Fibroblast of skin of left biceps (primary cell): ENCODE measurements around the gene LRP1.

ENCODE experiments used
- DNase-seq, 2 experiments: peaks; one replicate each; pipeline ENCODE4 v3.0.0-alpha.2; 2013; ENCODE audit warnings: low read depth in 2 of 2

LRP1 gene

GRCh38 chr12:57094208-57095160 is 33.8 kb upstream of the LRP1 start:
- no peak for DNase-seq

GRCh38 chr12:57095440-57095839 is 32.8 kb upstream of the LRP1 start:
- no peak for DNase-seq

GRCh38 chr12:57096099-57096572 is 32.1 kb upstream of the LRP1 start:
- no peak for DNase-seq

GRCh38 chr12:57096748-57097553 is 31.3 kb upstream of the LRP1 start:
- DNase-seq, result no peak

DNA sequence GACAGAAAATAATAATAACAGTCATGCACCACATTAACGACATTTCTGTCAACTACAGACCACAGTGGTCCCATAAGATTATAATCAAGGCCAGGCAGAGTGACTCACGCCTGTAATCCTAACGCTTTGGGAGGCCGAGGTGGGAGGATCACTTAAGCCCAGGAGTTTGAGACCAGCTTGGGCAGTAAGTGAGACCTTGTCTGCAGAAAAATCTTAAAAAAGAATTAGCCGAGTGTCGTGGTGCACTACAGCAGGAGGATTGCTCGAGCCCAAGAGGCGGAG is 30.8 kb upstream of the LRP1 start:
- DNase-seq, result no peak

DNA sequence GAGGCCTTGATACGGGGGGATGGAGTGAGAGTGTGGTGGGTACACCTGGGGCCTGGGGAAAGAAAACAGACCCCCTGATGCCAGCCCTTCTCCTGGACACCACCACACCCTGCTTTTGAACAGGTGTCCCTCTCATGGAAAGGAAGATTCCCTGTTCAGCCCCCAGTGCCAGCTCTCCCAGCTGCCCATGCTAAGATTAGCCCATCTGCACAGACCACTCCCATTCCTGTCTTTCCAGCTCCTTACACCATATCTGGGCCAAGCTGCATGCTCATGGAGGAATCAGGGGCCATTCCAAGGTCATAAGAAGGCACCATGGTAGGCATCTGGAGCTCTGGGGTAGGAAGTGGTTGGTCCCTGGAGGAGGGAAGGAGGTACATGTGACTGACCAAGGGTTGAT is 29.7 kb upstream of the LRP1 start:
- no peak for DNase-seq

GRCh38 chr12:57099047-57099714 is 29.1 kb upstream of the LRP1 start:
- DNase-seq, result no peak

GRCh38 chr12:57099766-57100165 is 28.5 kb upstream of the LRP1 start:
- no peak for DNase-seq

DNA sequence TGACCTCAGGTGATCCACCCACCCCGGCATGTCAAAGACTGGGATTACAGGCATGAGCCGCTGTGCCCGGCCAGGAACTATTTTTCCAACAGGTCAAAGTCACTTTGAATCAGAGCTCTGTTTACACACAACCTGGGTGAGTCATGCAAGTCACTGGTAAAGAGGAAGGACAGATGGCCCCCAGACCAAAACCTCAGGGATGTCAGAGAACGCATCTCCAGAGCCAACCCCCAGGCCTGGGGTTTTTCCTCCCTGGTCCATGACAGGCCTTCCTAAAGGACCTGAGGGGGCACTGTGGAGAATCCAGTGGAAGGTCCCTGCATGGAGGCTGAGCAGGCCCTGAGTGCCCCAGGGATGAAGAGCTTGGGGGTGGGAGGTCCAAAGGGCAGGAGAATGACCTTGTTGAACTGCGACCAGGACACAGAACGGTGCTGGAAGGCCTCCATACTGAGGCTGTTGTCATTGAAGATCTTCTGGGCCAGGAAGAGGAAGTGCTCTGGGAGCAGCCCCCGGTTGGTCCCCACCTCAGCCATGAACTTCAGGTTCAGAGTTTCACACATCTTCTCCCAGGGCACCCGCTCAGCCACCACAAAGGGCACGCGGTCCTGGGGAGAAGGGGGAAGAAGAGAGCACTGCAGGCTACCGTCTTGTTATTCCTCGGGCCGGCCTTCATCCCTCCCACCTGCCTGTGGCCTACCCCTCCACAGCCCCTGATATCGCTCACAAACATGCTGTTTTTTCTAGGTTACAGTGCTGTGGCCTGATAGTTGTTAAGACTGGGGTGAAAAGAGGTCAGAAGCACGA is 26.2 kb upstream of the LRP1 start:
- DNase-seq, result no peak

DNA sequence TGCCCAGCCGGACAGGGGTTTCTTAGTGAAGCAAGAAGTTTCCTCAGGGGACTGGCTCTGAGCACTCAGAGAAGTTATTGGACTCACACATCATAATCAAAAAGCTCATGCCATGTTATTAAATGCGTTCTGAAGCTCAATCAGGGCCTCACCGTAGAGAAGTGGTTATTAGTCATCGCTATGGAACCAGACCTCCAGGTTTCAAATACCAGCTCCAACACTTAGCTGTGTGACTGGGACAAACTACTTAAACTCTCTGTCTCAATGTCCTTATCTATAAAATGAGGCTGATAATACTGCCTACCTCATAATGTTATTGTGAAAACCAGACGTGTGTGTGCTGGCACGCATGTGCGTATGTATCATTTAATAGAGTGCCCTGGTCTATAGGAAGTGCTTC is 24.4 kb upstream of the LRP1 start:
- no peak for DNase-seq

DNA sequence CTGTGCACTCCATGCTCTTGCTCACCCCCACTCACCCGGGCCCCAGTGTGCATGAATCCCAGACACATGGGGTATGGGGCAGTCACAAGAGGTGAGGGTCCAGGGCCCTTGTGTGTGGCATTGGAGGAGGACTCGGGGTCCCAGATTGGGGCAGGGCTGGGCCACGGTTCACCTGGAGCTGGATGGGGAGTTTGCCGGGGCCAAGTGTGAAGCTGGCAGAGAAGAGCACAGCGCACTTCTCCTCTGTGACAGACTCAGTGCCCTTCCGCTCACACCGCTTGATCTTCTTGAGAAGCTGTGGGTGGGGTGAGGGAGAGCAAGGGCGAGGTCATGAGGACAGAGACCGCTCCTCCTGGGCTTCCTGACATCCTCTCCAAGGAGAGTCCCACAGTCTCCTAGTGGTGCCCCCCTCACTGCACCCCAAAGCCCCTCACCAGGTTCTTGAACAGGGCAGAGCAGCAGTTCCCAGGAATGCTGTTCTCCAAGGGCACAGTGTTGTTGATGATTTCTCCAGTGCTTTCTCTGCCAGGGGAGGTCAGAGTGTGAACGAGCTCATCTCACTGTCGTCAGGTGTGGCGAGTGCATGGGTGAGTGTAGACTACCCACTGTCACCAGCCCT is 23.9 kb upstream of the LRP1 start:
- no peak for DNase-seq

- no peak for DNase-seq
These were observed 23.1 kb upstream of the LRP1 start for GRCh38 chr12:57105011-57105753.

DNA sequence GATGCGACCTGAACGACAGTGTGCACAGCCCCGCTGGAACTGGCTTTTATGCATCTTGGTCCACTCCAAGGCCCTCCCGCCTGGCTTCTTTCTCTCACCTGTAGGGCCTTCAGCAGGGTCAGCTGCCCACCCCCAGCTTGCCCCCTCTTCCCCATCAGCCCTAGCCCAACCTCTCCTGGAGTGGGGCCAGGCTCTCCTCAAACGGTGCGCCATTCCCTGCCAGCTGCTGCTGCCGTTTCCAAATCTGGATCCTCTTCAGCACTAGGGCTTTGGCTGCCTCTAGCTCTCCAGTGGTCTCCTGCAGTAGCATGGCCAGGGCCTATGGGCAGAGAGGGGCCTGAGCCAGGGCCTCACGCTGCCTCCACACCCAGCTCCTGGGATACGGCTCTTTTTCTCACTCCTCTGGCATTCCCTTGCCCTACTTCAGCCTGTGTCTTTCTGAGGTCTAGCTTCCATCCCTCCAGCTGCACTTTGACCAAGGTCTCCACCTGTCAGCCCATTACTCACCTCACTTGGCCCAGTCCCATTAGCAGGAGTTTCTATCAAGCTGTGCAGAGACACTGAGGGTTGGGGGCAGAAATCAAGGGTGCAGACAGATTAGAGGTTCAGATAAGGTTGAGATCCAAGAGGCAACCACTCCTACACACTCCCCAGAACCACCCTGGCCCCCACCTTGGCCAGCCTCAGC is 22.1 kb upstream of the LRP1 start:
- DNase-seq, result no peak

DNA sequence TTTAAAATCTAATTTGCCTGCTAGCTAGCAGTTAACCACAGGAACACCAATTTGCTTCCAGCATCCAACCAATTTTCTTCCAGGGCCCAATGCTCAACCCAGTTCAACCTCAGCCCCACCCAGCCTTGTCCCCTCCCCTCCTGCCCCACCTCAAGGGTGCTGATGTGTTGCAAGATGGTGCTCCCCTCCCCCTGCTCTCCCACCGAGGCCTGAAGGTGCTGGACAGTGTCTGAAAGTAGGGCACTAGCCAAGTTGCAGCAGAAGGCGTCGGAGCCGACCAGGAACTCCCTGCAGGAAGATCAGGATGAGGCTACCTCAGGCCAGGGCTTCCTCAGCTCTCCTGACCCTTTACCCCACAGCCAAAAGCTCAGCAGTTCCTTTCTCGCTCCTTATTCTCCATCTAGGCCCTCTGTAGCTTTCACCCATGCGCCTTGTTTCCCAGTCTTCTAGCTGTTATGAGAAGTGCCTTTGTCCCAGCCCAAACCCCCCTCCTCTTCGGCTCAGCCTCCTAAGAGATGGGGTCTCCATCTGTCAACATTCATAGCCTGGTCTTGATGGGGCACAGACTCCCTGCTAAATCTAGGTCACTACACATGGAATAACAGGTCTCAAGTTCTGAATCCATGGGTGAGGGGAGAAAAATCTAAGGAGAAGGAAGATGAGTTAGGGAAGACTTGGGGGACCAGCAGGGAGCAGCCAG is 20.7 kb upstream of the LRP1 start:
- DNase-seq, result no peak

GRCh38 chr12:57109207-57110103 is 18.8 kb upstream of the LRP1 start:
- DNase-seq, result no peak

- DNase-seq, result no peak
These were observed 17.9 kb upstream of the LRP1 start for GRCh38 chr12:57110104-57111030.
